OCI-LY1 (cell line): ENCODE results near the gene DNAH1.

Source experiments
- EZH2 ChIP-seq: fragments of 200-600 bp; sonication (generic), shearing (Covaris generic); IDR thresholded peaks from 2 replicates; pipeline ENCODE4 v1.8.0; 2017; ENCODE audit warnings: borderline replicate concordance, mixed run types, mild to moderate bottlenecking, antibody characterized with exemption, low read length, moderate library complexity, mixed read lengths
- TF ChIP-seq, protein P1 (sequence below): fragments of 200-600 bp; sonication (generic), shearing (Covaris generic); IDR thresholded peaks from 2 replicates; pipeline ENCODE4 v1.5.1; 2017; ENCODE audit warnings: mild to moderate bottlenecking, antibody characterized with exemption, low read length, moderate library complexity, mixed read lengths

GRCh38 chr3:52291508-52292181, 24.5 kb upstream of the DNAH1 start:
- TF ChIP-seq, protein P1, sequence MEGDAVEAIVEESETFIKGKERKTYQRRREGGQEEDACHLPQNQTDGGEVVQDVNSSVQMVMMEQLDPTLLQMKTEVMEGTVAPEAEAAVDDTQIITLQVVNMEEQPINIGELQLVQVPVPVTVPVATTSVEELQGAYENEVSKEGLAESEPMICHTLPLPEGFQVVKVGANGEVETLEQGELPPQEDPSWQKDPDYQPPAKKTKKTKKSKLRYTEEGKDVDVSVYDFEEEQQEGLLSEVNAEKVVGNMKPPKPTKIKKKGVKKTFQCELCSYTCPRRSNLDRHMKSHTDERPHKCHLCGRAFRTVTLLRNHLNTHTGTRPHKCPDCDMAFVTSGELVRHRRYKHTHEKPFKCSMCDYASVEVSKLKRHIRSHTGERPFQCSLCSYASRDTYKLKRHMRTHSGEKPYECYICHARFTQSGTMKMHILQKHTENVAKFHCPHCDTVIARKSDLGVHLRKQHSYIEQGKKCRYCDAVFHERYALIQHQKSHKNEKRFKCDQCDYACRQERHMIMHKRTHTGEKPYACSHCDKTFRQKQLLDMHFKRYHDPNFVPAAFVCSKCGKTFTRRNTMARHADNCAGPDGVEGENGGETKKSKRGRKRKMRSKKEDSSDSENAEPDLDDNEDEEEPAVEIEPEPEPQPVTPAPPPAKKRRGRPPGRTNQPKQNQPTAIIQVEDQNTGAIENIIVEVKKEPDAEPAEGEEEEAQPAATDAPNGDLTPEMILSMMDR, result peak; percentile 74
- TF ChIP-seq EZH2, result no peak
